Bronchial epithelial cell (primary cell): ENCODE measurements around the gene SPHK1. TPM values are rescaled to one million over a fixed set of nuclear protein-coding genes. Genes with fewer than 3 reads are reported as not detected.

ENCODE experiments used
- DNase-seq: peaks from one replicate; pipeline ENCODE4 v3.0.0-alpha.2; 2010; ENCODE audit warnings: low read depth
- FAIRE-seq: peaks from 2 replicates; lab custom pipeline; 2011; peaks lifted over from hg19 to GRCh38; lab: Jason Lieb, UNC
- H3K27me3 ChIP-seq: 2 replicates; pipeline ENCODE4 v1.5.1; 2011; ENCODE audit warnings: low read length; ENCODE audit not compliant: control insufficient read depth, insufficient read depth
- H3K36me3 ChIP-seq: 2 replicates; pipeline ENCODE4 v1.5.1; 2011; ENCODE audit warnings: low read length; ENCODE audit not compliant: control insufficient read depth, insufficient read depth
- H3K4me3 ChIP-seq: 2 replicates; pipeline ENCODE4 v1.5.1; 2011; ENCODE audit warnings: mild to moderate bottlenecking, low read depth, low read length, control low read depth
- CTCF ChIP-seq: IDR thresholded peaks from 2 replicates; pipeline ENCODE4 v1.5.1; 2011; ENCODE audit warnings: mild to moderate bottlenecking, moderate library complexity, low read length, control low read depth, inconsistent platforms; ENCODE audit not compliant: insufficient read depth, severe bottlenecking
- total RNA-seq: library from RNA; depleted of rRNA; stranded (reverse); fragments of >200 nt; gene quantifications from 2 replicates; pipeline ENCODE4 v1.2.1, GENCODE V29; 2014

Gene SPHK1
- total RNA-seq, 1 donor from 2014 or later = 76.1 TPM

- Histone ChIP-seq H3K4me3 (no peak overlapping the region), H3K27me3 (no peaks in the 10 kb centered on the region), H3K36me3 (no peaks in the 10 kb centered on the region)
- DNase-seq (no peak), FAIRE-seq (no peak)
- no peak for TF ChIP-seq CTCF
Measured at GRCh38 chr17:76432004-76432403, 47.6 kb downstream of the SPHK1 start.

GRCh38 chr17:76432712-76433336 lies 48.4 kb downstream of the SPHK1 start:
- DNase-seq (peak; percentile 40), FAIRE-seq (no peak)
- Histone ChIP-seq H3K36me3 (no peaks in the 10 kb centered on the region), H3K4me3 (no peak overlapping the region), H3K27me3 (no peaks in the 10 kb centered on the region)
- peak; percentile 51 for TF ChIP-seq CTCF

GRCh38 chr17:76433693-76434092 lies 49.3 kb downstream of the SPHK1 start:
- Histone ChIP-seq H3K27me3 (no peaks in the 10 kb centered on the region), H3K4me3 (no peak overlapping the region), H3K36me3 (no peaks in the 10 kb centered on the region)
- no peak for TF ChIP-seq CTCF
- FAIRE-seq (no peak), DNase-seq (no peak)

- H3K4me3 ChIP-seq = no peak overlapping the region
- H3K36me3 ChIP-seq = no peaks in the 10 kb centered on the region
- DNase-seq = peak; percentile 34
- TF ChIP-seq CTCF = no peak
- no peak for FAIRE-seq
- no peaks in the 10 kb centered on the region for H3K27me3 ChIP-seq
Measured at GRCh38 chr17:76434870-76435269, 50.5 kb downstream of the SPHK1 start.

GRCh38 chr17:76435751-76436150 lies 51.3 kb downstream of the SPHK1 start:
- no peak for DNase-seq
- FAIRE-seq = no peak
- no peak overlapping the region for H3K4me3 ChIP-seq
- H3K36me3 ChIP-seq = no peaks in the 10 kb centered on the region
- TF ChIP-seq CTCF = no peak
- H3K27me3 ChIP-seq = no peaks in the 10 kb centered on the region

Other genes starting within 250 kb of the SPHK1 start
- not detected in 2 replicates for gene FOXJ1, start 243.4 kb upstream of the SPHK1 start, total RNA-seq
- gene RNF157, start 144.1 kb upstream of the SPHK1 start, total RNA-seq = not detected in 2 replicates
- gene UBALD2, start 119.3 kb upstream of the SPHK1 start, total RNA-seq = 3.4 and 7.3 TPM in 2 replicates
- gene QRICH2, start 76.3 kb upstream of the SPHK1 start, total RNA-seq = 2.1 and 3.8 TPM in 2 replicates
- 29.2 and 30.5 TPM in 2 replicates for gene PRPSAP1, start 30.7 kb upstream of the SPHK1 start, total RNA-seq
- 15.8 and 21.8 TPM in 2 replicates for gene UBE2O, start 68.5 kb downstream of the SPHK1 start, total RNA-seq
- not detected in 2 replicates for gene AANAT, start 83.0 kb downstream of the SPHK1 start, total RNA-seq
- 9.9 and 10.8 TPM in 2 replicates for gene RHBDF2, start 116.8 kb downstream of the SPHK1 start, total RNA-seq
- gene CYGB, start 153.1 kb downstream of the SPHK1 start, total RNA-seq = 2.1 and 2.3 TPM in 2 replicates
- gene PRCD, start 155.4 kb downstream of the SPHK1 start, total RNA-seq = 0.13 TPM in 1 of 2 replicates, not detected in the other
- 38.4 and 64.4 TPM in 2 replicates for gene ST6GALNAC2, start 201.3 kb downstream of the SPHK1 start, total RNA-seq